HG03469 (cell line): Measurements from ENCODE around the gene PPM1E.

Experiments used
- ATAC-seq: cut with Tn5 transposase; IDR thresholded peaks from one replicate; pipeline ENCODE4 v1.9.1; 2021; ENCODE audit warnings: mild to moderate bottlenecking, moderate library complexity, moderate number of reproducible peaks; ENCODE audit not compliant: unreplicated experiment

PPM1E gene

DNA sequence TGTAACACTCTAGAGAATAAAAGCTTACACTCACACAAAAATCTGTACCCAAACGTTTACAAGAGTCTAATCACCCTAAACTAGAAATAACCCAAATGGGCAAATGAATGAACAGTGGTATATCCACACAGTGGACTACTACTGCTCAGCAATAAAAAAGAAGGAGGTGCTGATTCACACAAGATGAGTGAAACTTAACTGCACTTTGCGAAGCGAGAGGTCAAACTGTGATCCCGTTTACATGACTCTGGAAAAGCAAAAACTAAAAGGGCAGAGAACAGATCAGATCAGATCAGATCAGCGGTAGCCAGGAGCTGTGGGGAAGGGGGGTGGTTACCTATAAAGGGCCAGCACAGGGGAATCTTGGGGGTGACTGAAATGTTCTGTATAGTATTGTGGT is 237.7 kb downstream of the PPM1E start:
- no peak for ATAC-seq

DNA sequence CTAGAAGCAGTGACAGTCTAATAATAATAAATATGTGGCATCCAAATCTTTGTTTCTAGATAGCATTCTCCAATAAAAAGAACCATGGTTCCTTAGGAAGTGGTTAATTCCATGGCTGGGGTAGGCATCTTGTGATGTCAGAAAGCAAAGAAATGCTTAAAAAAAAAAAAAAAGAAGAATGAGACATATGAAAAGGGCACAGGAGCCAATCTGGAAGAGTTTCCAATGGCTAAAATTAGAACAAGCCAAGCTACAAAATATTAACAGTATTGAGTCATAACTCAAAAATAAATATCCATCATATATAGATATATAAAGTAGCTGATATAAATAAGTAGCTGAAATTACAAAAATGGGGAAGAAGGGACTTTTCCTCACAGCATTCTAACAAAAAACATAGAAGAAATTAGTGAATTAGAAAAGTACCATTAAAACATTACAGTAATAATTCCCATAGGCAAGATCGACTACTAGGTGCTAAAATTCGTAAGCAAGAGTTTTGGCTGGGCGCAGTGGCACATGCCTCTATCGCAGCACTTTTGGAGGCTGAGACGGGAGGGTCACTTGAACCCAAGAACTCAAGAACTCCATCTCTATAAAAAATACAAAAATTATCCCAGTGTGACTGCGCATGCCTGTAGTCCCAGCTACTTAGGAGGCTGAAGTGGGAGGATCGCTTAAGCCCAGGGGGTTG is 239.7 kb downstream of the PPM1E start:
- no peak for ATAC-seq

DNA sequence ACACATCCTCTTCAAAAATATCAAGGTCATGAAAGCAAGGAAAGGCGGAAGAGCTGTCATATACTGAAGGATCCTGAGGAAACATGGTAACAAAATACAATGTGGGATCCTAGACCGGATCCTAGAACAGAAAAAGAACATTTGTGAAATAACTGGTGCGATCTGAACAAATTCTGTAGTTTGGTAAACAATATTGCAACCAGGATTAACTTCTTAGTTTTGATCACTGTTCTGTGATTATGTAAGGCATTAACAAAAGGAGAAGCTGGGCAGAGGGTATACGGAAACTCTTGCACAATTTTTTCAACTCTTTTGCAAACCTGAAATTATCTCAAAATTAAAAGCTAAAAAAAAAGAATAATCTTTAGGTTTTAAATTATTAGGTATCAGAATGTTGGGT is 241.3 kb downstream of the PPM1E start:
- ATAC-seq, result no peak

DNA sequence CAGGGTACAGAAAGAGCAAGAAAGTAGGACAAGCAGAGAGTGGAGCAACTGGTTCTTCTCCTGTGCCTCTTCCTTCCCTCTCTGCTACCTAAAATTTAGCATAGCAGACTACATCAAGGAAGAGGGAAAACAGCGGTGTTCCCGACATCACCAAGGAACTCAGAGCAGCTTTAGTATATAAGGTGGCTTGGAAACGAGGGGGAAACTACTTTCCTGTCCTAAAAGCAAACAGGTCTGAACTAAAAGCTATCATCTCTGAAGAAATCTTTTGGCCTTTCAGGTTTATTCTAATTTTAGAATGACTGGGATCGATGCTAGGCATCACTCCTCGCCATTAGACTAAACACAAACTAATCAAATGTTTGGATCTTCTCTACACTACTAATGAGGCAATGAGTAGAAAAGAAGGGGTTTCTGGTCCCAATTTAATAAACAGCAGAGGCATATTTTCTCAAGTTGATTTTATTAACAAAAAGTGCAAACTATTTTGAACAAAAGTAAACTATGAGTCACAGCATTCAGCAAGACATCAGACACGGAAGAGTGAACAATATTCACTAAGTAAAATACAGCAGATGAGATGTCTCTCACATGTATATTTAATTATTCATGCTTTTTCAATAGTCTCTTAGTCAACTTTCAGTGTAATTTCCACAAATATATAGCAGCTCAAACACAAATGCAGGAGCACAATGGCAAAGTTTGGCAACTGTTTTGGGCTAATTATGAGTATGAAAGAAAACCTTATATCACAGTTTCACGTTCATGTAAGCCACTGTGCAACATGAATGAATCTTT is 242.3 kb downstream of the PPM1E start:
- ATAC-seq, result no peak

DNA sequence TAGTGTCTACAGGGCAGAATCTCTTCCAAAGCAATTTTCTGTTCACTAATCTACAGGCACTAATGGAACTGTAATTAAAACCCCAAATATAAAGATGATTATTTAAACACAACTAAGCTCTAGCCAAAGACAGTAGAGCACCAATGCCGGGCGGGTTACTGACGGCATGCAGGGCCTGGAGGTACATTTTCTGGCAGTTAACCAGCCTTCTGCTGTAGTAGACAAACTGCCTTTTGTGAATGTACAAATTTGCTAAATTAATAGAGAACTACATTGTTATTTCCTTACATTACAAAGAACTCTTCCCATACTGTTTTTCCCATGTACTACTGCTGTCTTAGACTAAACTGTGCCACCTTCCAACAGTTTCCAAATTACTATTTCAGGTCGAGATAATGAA is 243.2 kb downstream of the PPM1E start:
- no peak for ATAC-seq

DNA sequence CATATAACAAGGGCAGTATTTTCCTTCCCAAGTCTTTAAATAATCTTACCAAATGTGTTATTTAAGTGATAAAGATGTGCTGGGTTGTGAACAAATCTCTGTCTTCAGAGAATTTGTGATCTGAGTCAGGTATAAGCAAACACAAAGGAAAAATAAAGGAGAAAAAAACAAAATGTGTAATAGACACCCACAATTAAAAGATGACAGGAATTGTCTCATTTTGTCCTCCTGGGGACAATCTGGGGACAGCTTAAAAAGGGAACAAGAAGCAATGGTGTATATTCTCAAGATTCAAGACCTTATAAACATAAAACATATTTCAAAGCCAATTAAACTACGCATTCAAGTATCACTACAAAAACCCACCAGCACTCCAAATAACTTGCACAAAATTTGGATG is 243.8 kb downstream of the PPM1E start:
- ATAC-seq, result no peak

DNA sequence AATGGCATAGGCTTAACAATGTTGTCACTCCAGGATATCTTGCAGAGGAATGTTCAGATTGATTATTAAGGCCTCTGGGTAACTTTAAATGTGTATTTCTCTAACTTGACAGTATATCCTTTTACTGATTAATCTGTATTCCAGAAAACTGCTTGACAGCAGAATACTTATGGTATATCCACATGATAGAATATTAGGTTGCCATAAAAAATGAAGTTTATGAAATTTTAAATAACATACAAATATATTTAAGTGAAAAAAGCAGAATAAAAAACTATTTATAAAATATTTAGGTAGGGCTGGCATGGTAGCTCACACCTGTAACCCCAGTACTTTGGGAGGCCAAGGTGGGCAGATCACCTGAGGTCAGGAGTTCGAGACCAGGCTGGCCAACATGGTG is 244.4 kb downstream of the PPM1E start:
- ATAC-seq, result no peak

DNA sequence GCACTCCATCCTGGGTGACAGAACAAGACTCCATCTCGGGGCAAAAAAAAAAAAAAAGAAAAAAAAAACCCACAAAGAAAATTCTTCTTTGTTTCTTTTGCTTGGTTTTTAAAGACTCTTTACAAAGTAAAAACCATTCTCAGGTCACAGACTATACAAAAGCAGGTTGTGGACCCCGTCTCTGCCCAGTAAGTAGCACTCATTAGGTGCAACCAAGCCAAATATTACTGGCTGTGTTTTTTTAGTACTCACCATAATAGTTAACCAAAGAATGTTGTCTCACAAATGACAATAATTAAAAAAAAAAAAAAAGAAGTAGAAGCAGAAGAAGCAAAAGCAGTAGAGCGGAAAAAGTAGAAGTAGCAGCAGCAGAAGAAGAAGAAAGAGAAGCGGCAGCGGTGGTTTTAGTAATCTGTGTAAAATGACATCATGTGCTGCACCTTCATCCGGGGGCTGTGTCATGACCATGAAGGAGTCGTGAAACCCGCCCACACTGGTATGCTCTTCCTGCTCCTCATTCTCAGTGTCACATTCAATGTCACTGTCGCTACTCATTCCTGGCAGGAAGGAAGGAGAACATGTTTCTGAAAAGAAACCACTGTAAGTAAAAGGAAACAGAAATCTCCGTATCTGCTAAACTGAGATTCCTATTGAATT is 245.6 kb downstream of the PPM1E start:
- peak; percentile 74 for ATAC-seq

DNA sequence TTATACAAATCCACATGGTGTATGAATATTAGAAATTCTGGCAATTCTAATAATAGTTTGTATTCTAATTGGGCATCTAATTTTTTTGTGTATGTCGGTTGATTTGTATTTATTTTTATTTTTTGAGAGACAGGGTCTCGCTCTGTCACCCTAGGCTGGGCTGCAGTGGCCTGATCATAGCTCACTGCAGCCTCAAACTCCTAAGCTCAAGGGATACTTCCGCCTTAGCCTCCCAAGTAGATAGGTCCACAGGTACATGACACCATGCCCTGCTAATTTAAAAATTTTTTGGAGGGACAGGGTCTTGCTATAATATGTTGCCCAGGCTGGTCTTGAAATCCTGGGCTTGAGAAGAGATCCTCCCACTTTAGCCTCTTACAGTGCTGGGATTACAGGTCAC is 246.5 kb downstream of the PPM1E start:
- ATAC-seq, result no peak

DNA sequence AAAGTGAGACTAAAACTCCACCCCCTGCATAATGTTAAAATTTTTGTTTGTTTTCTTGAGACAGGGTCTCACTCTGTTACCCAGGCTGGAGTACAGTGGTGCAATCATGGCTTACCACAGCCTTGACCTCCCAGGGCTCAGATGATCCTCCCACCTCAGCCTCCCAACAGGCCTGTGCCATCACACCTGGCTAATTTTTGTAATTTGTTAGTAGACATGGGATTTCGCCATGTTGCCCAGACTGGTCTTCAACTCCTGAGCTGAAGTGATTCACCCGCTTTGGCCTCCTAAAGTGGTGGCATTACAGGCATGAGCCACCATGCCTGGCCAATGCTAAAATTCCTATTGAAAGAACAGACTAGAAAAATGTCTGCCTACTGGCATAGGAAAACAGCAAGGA is 247.2 kb downstream of the PPM1E start:
- ATAC-seq, result no peak

DNA sequence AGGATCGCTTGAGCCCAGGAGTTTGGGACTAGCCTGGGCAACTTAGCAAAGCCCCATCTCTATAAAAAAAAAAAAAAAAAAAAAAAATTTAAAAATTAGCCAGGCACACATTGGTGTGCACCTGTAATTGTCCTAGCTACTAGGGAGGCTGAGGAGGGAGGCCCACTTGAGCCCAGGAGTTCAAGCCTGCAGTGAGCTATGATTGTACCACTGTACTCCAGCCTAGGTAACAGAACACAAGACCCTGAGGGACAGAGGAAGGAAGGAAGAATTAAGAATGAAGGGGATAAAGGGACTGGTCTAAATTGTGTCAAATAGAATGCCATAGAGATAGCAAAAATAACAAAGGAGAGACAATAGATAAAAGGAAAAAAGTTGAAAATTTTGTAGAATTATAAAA is 248.2 kb downstream of the PPM1E start:
- ATAC-seq, result no peak

DNA sequence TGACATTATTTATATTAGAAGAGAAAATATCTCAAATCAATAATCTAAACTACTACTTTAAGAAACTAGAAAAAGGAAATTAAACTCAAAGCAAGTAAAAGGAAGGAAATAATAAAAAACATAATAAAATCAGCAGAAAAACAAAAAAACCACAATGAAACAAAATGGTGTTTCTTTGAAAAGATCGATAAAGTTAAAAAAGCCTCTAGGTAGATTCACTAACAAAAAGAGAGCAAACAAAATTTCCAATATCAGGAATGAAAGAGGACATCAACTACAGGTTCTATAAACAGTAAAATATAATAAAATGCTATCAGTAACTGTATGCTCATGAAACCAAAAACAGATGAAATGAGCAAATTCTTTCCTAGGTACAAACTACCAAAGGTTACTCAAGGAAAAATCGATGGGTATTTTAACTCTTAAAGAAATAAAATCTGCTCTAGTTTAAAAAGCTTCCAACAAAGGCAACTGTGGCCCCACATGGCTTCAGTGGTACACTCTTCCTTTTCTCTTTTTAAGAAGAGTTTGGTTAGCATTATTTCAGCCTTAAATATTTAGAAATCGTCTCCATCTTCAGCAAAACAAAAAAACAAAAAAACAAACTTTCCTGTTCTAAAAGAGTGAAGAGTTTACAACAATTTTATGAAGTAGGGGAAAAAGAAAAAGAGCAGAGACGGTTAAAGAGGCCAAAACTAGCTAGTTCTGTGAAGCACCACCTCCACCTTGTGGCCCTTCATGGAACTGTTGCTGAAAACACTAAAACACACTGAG is 248.9 kb downstream of the PPM1E start:
- no peak for ATAC-seq

DNA sequence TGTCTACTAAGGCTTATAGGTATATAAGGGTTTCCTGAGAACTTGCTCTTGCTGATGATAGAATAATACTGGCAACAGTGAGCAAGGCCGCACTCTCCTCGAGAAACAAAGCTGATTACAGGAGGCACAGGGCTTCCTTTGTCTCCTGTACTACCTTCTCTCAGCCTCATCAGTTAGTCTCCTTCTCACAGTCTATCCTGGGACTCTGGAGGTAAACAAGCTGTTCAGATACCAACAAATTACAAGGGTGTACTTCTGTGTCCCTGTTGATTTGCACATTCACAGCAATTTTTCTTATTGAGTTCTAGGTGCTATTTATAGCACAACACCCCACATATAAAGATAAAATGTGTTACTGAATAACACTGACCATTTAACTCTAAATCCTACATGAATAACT is 252.3 kb downstream of the PPM1E start:
- no peak for ATAC-seq

DNA sequence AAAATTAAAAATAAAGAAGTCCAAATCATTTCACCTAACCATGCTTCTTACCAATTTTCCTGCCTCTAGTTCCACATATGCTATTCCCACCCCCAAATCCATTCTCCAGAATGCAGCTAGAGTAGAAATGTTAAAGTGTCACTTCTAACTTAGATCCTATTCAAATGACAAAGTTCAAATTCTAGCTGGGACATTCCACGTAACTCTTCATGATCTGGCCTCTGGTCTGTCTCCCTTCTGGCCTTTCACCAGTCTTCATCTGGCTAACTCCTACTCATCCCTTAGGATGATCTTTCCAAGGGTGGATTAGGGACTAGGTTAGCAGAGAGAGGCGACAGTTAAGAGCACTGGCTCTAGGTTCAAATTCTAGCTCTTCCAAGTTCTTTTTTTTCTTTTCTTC is 253.1 kb downstream of the PPM1E start:
- ATAC-seq, result no peak

DNA sequence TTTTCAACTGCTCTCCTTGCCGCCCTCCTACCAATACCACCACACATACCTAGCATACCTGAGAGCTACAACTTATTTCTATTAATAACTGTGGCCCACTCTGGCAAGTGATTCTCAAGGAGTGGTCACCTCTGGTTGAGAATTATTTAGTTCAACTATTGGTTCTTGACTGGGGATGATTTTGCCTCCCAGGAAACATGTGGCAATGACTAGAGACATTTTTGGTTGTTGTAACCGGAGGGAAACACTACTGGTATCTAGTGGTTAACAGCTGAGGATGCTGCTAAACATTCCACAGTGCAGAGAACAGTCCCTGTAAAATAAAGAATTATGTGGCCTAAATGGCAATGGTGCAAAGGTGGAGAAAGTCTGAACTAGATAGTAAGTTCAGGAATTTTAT is 254.4 kb downstream of the PPM1E start:
- no peak for ATAC-seq

DNA sequence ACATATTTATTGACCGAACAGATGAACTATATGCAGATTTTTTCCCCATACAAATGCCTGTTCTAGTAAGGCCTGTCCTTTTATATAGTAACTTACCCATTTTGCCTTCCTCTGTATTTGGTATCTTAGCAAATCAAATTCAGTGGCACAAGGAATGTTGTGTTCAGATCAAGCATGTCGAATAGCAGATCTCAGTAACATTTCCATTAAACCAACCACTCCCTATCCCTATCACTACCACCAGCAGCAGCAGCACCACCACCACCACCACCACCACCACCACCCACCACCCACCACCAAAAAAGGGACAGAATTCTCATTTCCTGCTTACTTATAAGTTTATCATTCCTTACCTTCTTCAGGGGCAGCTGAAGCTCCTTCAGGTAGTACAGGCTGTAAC is 256.3 kb downstream of the PPM1E start:
- no peak for ATAC-seq

DNA sequence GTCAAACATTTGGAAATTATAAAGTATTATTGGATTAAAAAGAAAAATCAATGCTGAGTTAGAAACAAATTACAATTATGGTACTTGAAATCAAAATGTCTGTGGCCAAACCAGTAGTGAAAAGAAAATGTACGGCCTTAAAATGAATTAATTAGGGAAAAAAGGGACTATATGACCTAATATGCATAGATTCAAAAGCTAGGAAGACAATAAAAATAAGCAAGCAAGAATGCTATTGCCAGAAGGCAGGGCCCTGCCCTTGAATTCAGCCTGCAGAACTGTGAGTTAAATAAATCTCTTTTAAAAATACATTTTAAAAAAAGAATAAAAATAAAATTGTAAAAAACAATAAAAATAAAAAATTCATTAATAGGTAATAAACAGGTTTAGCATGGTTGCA is 262.4 kb downstream of the PPM1E start:
- ATAC-seq, result no peak

DNA sequence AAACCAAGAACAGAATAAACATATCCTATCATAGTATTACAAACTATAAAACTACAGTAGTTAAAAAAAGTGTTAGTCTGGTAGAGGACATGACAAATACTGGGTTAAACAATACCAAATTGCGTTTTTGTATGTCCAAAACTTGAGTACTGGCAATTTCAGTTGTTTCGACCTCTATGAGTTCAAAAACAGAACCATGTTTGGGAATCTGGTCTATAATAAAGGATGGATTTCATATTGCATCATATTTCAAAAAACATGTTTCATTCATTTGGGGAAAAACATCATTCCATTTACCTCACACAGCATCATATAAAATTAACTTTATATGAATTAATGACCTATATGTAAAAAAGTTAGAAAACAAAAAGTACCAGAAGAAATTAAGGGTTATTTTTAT is 269.3 kb downstream of the PPM1E start:
- ATAC-seq, result no peak

DNA sequence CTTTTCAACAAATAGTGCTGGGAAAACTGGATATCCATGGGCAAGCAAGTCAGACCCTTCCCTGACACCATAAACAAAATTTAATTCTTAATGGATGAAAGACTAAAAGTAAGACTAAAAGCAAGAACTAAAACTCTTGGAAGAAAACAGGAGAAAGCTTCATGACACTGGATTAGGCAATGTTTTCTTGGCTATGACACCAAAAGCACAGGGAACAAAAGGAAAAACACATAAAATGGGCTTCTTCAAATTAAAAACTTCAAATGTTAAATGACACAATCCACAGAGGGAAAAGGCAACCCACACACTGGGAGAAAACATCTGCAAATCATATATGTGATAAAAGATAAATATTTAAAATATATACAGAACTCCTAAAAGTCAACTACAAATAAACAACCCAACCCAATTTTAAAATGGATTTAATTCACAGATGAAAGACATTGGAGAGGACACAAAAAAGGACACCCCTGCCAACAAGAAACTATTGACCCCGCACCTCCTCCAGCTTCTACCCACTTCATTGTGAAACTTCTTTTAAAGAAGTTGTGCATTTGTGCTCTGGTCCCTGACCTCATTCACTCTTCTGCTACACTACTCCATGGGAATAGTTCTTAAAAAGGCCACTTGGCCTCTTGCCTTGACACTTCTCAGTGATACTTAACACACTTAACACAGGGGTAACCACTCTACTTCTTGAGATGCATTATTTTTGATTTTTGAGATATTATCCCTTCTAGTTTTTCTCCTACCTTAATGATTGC is 270.7 kb downstream of the PPM1E start:
- no peak for ATAC-seq

DNA sequence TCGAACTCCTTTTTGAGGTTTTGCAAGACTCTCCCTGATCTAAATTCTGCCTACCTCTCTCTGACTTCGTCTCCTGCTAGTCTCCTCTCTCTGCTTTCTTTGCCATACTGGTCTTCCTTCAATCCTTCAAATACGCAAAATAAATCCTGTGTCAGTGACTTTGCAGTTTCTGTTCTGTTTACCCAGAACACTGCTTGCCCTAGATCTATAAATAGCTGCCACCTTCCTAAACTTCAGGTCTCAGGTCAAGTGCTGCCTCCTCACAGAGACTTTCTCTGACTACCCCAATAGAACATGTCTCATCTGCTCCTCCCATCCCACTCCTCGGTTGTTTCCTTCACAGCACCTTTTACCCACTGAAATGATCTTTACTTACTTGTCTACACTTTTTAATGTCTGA is 272.1 kb downstream of the PPM1E start:
- ATAC-seq, result no peak

DNA sequence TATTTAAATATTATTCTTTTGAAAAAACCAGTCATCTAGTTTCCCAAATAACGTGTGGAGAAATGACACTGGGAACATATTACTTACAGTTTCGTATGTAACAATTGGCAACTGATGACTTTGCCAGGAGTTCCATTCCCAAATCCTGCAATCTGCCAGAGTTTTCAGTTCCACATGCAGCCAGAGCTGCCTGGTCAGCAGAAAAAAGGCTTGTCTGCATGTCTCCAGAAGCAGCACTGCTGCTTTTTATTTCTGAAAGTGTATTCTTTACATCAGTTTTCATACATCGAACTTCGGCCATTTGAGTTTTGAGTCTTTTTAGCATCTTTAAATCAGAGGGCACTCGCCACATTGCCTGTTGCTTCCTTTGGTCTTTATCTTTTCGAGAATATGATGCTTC is 272.7 kb downstream of the PPM1E start:
- no peak for ATAC-seq
